PC-3 (cell line): ENCODE measurements around the gene KRT79.

Experiments
- CTCF ChIP-seq: fragments of 300-600 bp; sonication (generic); conservative IDR thresholded peaks from 2 replicates; pipeline ENCODE4 v1.5.1; 2017; ENCODE audit warnings: antibody characterized with exemption, low read depth, mild to moderate bottlenecking, low read length
- EZH2phosphoT487 ChIP-seq: fragments of 300-600 bp; sonication (generic); IDR thresholded peaks from 2 replicates; pipeline ENCODE4 v1.6.1; 2018; ENCODE audit warnings: mild to moderate bottlenecking, antibody characterized with exemption, low read length, borderline replicate concordance

- no peak for TF ChIP-seq CTCF
- TF ChIP-seq EZH2phosphoT487, result no peak
These were observed 27.9 kb upstream of the KRT79 start for GRCh38 chr12:52862023-52862422.
